Measurements from ENCODE around the gene FUT8.
"Not testable (repeated sequence)": the region's sequence is repeated elsewhere in the genome, so short reads cannot be mapped to it uniquely, and the experiment has no call there.

FUT8 gene

GRCh38 chr14:65622703-65623102, 210.2 kb downstream of the FUT8 start:
- DNase-seq (ENCODE audit: low spot score) = no peak

GRCh38 chr14:65623759-65624158, 211.2 kb downstream of the FUT8 start:
- no peak for DNase-seq (ENCODE audit: low spot score)

GRCh38 chr14:65627315-65627714, 214.8 kb downstream of the FUT8 start:
- no peak for DNase-seq (ENCODE audit: low spot score)

GRCh38 chr14:65628664-65629063, 216.1 kb downstream of the FUT8 start:
- DNase-seq (ENCODE audit: low spot score) = no peak

GRCh38 chr14:65631040-65631439, 218.5 kb downstream of the FUT8 start:
- DNase-seq (ENCODE audit: low spot score) = no peak

- DNase-seq (ENCODE audit: low spot score) = no peak
These were observed 220.0 kb downstream of the FUT8 start for GRCh38 chr14:65632487-65632886.

- not testable (repeated sequence) for DNase-seq (ENCODE audit: low spot score)
These were observed 221.1 kb downstream of the FUT8 start for GRCh38 chr14:65633666-65634065.

GRCh38 chr14:65637780-65638179, 225.2 kb downstream of the FUT8 start:
- DNase-seq (ENCODE audit: low spot score) = peak; percentile 9

GRCh38 chr14:65639216-65639615, 226.7 kb downstream of the FUT8 start:
- DNase-seq (ENCODE audit: low spot score) = no peak

- no peak for DNase-seq (ENCODE audit: low spot score)
These were observed 238.3 kb downstream of the FUT8 start for GRCh38 chr14:65650826-65651225.

GRCh38 chr14:65656554-65656953, 244.0 kb downstream of the FUT8 start:
- DNase-seq (ENCODE audit: low spot score) = no peak

GRCh38 chr14:65658202-65658601, 245.7 kb downstream of the FUT8 start:
- DNase-seq (ENCODE audit: low spot score) = peak; percentile 11

- DNase-seq (ENCODE audit: low spot score) = no peak
These were observed 249.3 kb downstream of the FUT8 start for GRCh38 chr14:65661865-65662264.

- no peak for DNase-seq (ENCODE audit: low spot score)
These were observed 251.9 kb downstream of the FUT8 start for GRCh38 chr14:65664436-65664835.

GRCh38 chr14:65676361-65677014, 264.0 kb downstream of the FUT8 start:
- DNase-seq (ENCODE audit: low spot score) = no peak

GRCh38 chr14:65685572-65685971, 273.0 kb downstream of the FUT8 start:
- no peak for DNase-seq (ENCODE audit: low spot score)

- no peak for DNase-seq (ENCODE audit: low spot score)
These were observed 274.2 kb downstream of the FUT8 start for GRCh38 chr14:65686761-65687160.

- no peak for DNase-seq (ENCODE audit: low spot score)
These were observed 276.5 kb downstream of the FUT8 start for GRCh38 chr14:65689070-65689469.

- DNase-seq (ENCODE audit: low spot score) = not testable (repeated sequence)
These were observed 280.0 kb downstream of the FUT8 start for GRCh38 chr14:65692566-65692965.

GRCh38 chr14:65696801-65697200, 284.3 kb downstream of the FUT8 start:
- DNase-seq (ENCODE audit: low spot score) = peak; percentile 22

- DNase-seq (ENCODE audit: low spot score) = peak; percentile 8
These were observed 291.0 kb downstream of the FUT8 start for GRCh38 chr14:65703521-65703920.

GRCh38 chr14:65703996-65704395, 291.5 kb downstream of the FUT8 start:
- DNase-seq (ENCODE audit: low spot score) = peak; percentile 42

GRCh38 chr14:65704437-65704836, 291.9 kb downstream of the FUT8 start:
- peak; percentile 32 for DNase-seq (ENCODE audit: low spot score)

GRCh38 chr14:65704850-65705249, 292.3 kb downstream of the FUT8 start:
- peak; percentile 9 for DNase-seq (ENCODE audit: low spot score)
